Measurements from ENCODE around the gene SUMO3.
A peak's percentile ranks its signal among the peaks of the same experiment; 100 is the strongest.

The SUMO3 gene

DNA sequence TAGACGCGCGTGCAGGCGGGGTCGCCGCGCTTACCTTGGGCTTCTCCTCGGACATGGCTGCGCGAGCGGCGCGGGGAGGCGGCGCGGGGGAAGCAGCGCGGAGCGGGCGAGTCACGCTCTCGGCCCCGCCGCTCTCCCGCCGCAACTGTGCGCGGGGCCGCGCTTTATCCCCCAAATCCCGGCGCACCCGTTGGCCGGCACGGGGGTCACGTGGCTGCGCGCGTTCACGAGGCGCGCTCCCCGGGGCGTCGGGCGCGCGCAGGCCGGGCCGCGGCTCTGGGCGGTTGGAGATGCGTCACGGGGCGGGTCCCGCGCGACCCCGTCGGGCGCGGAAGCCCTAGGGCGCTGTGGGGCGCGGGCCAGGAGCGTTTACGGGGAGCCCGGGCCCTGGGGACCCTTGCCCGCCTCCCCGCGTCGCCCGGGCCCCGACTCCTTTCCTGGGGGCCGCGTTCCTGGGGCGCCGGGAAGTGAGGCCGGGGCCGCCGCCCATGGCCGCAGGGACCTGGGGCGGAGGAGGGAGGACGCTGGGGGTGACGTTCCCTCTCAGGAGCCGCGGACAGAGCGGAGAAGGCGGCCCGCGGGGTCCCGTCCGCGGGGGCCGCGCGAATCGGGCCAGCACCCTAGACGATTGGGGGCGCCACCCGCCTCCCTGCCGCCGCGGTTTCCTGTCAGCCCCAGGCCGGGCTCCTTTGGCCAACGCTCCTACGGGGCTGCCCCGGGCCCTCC is at the start of gene SUMO3:
Gene SUMO3 (minus strand): TSS at position 149 of the 726 bp plus-strand sequence. CDS start 94 bp downstream, at position 55.
- peak; percentile 89 to 96 (median 94) for DNase-seq

DNA sequence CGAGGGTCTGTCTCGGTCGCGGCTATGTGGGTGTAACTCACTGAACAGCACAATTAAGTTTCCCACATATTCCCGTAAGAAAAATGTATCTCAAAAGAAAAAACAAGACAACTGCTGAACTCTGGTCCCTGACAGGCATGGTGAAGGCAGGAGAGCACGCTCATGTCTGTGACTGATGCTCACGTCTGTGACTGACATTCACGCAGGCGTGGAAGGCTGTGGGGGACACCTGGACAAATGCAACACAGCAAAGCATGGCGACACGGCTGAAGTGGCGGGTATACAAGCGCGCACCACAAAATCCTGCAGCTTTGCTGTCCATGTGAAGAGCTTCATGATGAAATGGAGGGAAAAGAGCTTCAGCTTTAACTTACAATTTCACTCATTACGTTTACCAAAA is 49.6 kb upstream of the SUMO3 start:
- no peak for DNase-seq

DNA sequence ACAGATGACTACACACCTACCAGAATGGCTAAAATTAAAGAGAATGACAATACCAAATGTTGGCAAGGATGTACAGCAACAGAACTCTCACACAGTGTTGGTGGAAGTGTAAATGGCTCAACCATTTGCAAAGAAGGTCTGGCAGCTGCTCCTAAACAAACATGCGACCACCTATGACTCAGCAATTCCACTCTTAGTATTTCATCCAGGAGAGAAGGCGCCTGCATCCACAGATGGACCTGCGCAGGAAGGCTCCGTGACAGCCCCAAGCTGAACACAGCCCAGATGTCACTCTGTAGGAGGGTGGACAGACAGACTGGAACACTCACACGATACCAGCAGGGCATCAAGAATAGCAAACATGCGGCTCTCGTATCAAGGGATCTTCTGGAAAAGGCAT is 48.9 kb upstream of the SUMO3 start:
- no peak for DNase-seq

DNA sequence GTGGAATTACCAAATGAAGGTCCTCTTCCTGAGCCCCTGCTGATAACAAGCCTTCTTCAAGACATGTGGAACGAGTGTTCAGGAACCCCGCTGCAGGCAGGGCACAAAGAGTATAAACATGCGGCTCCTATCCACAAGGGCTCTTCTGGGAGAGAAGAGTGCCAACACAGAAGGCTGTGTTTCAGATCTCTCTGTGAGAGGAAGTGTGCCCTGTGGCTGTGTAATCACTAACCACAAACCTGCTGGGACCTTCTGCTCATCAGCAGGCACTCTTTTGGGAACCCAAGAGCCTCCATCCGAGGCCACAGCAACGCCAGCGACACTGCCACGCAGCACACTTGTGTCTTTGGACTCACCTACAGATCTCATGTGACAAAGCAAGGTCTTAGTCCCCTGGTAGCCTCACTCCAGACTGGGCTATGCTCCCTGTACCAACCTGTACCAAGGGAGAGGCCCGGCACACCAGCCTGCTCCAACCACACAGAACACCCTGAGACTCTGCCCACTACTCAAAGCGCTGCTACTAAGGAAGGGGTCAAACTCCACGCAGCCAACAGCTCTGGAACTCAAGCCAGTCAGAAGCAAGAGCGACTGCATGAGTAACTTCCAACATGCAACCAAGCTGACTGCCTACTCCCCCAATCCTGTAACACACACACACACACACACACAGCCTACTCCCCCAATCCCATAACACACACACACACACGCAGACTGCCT is 47.9 kb upstream of the SUMO3 start:
- peak; percentile 53 to 60 (median 53) for DNase-seq

DNA sequence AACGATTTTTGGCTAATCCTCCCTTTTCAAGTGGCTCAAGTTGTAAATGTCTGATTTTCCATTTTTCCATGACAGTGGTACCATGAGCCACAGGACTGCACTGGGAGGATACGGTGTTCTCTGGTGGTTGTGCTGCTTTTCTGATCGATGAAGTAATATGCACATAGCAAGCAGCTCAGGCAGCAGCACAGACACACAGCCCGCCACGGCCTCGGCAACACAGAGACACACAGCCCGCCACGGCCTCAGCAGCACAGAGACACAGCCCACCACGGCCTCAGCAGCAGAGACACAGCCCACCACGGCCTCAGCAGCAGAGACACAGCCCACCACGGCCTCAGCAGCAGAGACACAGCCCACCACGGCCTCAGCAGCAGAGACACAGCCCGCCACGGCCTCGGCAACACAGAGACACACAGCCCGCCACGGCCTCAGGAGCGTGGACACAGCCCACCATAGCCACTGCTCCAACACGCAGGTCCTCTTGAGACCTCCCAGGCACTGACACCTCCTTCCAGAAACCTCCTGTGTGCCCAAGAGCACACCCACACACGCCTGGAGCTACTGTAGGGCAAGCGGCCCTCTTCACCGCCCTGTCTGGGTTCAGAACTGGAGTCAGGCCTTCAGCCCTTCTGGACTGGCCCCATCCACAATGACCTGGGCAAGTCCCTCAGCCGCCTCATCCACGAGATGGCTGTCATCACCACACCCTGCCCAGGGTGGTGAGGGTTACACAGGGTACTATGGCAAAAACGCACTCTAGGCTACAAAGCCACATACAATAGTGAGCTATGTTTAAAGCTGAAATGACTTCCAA is 45.2 kb upstream of the SUMO3 start:
- DNase-seq, result no peak

DNA sequence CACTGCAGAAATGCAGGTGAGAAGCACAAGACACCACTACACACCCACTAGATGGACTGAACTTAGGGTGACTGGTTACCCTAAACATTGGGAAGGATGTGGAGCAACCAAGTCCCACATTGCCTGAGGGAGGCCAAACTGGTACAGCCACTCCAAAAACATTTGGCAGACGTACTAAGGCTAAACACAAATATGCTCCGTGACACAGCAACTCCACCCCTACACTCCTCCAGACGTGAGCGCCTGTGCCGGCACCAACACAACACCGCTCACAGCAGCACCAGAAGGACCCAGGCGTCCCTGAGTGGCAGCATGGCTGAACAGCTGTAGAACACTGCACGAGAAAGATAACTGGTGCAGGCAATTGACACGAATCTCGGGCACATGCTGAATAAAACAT is 40.9 kb upstream of the SUMO3 start:
- DNase-seq, result no peak

DNA sequence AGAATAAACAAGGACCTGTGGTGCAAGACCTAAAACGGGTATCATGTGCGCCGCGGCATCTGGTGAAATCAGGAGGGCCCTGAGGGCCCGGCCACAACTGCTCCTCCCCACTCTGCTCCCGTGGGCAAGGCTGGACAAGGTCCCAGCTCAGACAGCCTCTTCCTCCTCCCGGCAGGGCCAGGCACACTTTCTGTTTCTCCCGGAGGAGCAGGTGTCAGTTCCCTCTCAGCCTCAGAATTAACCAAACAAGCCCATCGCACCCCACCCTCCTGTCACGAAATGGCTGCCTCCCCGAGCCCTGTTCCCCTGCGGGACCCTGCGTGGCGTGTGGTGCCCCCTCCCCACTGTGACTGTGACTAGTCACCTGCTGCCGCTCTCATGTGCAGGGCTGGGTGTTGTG is 40.4 kb upstream of the SUMO3 start:
- DNase-seq, result no peak

DNA sequence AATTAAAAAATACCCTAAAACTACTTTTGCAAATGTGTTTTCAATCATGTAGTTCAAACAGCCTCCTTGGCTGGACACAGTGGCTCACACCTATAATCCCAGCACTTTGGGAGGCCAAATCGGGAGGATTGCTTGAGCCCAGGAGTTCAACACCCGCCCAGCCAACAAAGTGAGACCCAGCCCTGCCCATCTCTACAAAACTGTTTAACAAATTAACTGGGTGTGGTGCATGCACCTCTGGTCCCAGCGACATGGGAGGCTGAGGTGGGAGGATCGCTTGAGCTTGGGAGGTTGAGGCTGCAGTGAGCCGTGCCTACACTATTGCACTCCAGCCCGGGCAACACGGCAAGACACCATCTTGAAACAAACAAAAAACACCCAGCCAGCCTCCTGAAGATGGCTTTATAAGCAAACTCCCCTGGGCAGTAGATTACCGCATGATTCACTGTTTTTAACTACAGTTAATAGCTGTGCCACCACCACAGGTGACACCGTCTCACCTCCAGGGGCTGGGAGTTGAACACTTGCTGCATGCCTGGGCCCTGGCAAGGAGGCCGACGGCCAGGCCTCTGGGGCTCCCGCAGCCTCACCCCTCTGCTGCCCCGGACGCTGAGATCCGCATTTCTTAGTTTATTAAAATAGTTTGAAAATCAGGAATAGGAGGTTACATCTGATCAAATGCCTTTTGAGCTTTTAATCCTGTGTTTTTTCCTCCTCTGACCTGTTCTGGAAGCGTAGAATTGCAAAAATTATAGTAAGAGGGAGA is 39.4 kb upstream of the SUMO3 start:
- no peak for DNase-seq

DNA sequence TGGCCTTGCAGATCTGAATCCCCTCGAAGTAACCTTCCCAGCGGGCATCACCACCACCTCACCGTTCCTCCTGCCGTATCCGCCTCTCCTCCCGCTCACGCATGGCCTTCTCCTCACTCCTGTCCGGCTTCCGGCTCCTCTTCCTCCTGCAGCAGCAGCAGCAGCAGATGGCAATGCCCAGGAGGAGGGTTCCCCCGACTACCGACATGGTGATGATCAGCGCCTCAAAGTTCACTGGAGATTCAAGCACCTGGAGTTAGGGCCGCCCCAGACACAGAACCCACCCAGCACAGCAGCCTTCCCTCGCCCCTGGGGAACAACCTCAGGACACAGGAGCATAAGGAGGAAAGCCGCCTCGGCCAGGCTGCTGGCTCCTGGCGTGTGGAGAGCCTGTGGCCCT is 38.3 kb upstream of the SUMO3 start:
- DNase-seq, result no peak

DNA sequence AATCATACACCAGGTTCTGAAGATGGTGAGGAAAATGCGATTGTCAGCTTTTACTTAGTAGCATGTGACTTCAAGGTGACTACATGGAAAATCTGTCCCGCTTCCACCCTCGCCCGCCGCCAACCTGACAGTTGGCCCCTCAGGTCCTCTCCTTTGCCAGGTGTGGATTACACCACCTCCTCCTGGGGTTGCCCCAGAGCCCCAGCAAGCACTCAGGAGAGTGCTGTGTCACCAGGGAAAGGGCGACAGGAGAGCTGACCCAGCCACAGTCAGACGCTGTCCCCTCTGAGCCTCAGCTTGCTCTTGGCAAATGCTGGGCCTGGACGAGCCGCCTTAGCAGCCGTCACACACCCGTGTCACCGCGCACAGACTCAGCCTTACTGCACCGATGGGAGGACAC is 37.7 kb upstream of the SUMO3 start:
- DNase-seq, result no peak

DNA sequence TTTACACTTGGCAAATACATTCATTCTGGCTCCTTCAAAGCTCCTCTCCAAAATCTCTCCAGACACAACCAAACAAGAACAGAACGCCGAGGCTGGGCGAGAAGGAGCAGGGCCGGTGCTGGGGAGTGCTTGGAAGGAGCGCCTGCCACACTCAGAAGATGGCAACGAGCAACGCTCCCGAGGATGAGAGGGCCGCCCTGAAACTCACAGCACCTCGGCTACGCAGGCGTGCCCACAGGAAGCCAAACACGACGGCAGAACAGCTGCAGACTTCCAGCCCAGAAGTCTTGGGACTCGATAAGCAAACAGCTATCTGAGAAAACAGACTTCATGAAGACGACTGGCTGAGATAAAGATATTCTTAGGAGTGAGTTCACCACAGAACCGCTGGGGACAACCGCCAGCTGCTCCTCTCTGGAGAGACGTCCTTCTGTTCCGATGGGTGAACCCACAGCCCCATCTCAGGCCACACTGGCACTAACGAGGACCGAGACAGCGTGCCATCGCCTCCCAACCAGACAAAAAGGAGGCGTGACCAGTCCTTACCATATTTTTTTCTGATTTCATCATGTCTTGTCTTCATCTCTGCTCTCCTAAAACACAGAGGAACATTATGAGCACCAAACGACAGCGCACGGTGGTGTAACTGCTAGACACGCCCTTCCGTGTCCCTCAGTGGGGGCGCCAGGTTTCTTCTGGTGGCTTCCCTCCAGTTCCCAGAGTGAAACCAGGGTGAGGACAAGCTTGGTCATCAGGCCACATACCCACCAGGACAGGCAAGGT is 37.0 kb upstream of the SUMO3 start:
- DNase-seq, result no peak

DNA sequence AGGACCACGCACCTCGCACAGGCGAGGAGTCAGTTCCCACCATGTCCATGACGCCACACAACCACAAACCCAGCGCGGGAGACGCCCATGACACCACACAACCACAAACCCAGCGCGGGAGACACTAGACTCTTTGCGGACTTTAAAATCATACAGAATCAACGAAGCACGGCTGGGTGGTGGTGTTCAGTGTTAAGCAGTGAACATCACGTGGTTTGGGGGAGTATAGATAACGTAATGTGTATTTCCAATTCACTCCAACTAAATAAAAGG is 36.5 kb upstream of the SUMO3 start:
- DNase-seq, result no peak

DNA sequence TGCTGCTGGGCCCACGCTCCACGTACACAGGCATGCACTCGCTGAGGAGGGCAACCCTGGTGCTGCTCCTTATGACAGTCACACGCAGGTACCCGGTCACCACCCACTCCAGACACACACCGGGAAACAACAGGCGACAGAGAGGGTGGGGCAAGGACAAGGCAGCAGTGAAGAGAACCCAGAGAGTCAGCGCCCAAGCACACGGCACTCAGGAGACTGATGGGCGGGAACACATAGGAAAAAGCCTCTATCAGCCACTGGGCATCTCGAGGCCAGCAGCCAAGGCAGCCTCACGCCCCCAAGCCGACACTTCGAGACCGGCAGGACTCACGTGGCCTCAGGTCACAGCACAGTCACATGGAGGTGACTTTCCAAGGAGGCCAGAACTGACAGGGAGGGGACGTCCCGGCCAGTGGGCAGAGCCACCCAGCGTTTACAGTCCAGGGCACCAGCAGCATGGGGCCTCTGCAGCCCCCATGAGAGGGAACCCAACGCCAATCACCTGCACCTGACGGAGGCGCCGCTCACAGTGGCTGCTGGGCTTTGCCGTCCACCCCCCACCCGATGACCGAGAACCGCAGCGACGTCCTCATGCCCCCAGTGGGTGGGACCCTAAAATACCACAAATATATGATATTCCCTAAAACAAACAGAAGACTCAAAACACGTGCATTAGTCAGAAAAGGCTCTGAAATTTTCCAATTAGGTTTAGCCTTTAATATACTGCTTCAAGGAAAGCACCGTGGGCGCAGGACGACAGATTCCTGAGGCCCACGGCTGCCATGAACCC is 35.9 kb upstream of the SUMO3 start:
- no peak for DNase-seq

DNA sequence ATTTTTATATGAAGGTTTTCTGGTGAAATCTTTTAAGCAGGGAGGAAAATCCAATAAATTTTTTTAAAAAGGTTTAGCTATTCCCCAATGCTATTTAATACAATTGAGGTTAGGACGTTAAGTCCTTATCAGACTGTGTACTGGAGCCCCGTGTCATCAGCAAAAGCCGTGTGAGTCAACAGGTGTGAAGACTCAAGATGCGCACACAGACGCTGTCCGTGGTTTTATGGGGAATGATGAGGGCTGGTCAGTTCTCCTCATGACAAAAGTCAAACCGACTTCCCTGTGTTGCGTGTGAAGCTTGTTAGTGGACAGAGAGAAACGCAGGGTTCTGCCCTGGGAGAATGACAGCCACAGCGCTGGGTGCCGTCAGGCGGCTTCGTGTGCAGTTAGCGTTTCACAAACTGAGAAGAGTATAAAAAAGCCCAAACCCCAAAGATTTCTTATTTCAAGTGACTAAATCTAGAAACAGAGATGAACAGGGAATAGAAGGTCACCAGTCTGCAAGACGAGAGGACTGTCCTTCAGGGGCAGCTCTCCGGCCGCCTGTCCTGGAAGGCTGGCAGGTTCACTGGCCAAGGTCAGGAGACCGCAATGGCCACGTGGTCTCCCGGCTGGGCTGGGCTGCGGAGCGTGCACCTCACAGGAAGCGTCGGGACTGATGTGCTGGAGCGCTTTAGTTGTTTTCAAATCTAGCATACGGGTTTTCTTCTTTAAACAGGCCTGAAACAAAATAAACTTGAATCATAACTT is 33.2 kb upstream of the SUMO3 start:
- DNase-seq, result no peak

DNA sequence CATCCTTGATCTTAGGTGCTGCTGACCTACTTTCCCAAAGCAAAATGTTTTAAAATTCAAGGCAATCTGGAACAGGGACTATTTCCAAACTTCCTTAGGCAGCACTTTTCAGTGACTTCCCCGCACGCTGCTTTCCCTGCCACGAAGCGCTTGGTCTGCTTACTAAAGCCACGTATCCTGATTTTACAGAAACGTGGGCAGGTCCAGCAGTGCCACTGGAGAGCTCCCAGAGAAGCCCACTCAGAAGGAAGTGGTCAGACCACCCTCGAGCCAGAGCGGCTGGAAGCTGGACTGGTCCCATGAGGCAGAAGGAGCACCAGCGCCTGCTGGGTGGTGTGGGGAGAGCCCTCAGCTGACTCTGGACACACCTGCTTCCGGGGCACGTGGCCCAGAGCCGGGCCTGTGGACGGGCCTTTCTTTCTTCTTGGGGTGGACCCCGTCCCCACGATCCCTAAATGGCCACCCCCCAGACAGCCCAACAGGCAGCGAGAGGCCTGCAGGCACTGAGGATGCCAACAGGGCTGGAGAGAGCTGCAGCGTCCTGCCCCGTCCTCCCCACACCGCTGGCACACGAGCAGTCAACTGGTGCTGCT is 32.4 kb upstream of the SUMO3 start:
- DNase-seq, result no peak

DNA sequence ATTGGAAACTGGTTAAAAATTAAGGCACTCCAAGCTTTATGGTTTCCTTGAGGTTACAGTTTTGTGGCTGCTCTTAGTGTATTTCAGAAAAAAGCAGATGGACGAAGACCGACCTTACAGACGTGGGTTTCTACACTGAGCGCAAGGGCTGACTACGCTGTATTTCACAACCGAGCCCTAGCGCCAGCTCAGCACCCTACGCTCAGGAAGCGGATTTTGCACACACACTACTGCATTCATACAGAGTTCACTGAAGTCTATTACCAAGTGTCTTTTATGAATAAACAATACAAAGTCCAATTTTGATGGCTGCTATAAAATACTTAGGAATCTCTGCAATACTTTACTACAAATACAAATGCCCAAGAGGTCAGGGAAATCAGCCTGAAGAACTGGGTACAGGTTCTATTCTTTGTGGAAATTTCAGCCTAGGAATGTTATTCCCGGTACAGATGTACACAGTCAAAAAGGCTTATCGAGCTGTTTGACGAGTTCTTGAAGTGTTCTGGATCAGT is 31.8 kb upstream of the SUMO3 start:
- DNase-seq, result peak; percentile 76 to 93 (median 83)

DNA sequence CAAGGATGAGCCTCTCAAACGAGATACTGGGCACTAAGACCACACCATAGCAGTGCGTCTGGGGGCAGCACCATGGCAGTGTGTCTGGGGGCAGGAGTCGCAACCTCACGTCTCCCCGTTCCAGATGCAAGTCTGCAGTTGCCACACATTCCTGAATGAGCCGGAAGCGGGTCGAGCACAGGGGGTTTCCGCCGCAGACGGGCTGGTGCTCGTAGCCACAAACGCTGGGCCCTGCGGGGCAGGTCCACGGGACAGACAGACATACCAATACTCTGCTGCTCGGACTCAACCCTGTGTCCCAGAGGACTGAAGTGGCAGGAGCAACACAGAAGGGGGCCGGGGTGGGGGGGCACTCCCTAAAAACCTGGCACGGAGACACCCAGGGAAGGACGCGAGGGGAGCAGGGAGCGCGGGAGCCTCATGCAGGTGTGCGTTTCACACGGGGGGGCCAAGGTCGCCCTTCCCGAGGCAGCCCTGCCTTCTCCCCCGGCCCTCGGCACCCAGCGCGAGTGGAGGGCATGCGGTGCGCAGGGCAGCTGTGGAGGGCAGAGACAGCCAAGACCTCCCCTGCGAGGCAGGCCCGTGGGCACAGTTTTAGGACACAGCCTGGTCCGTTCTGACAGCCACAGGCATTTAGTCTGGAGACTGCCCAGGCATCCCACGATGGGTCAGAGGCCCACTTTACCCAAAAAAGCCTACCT is 31.1 kb upstream of the SUMO3 start:
- DNase-seq, result no peak

DNA sequence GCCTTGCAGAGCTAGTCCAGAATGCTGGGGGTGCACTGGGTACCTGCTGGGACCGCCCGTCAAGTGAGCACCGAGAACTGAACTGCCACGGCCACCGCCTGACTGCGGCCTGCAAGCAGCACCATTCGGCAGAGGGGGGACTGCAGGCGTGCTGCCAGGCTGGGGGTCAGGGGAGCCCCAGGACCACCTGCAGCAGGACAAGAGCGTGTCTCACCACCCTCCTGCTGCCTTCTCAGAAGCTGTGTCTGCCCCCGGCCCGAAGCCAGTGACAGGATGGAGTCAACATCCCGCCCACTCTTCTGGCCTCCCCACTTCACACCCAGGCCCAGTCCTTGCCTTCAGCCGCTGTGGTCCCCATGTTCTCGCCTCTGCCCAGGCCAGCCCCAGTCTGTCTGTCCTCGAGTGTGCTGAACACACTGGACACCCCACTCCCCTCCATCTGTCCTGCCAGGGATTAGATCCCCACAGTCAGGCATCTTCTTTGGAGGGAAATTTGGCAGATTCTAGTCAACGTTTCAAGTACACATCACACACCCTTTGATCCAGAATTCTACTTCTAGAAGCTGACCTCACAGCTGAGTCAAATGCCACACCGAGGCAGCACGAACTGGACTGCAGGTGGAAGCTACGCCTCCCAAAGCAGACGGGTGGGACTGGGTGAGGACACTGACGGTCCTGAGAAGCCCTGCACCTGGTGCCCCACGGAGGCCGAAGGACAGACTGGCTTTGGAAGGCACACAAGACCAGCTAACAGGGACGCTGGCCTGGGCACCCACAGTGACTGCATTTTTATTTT is 29.6 kb upstream of the SUMO3 start:
- DNase-seq, result no peak

All from suppressor macrophage treated with lipopolysaccharide for 1 hour (primary cell).